Measurements from ENCODE around the gene MARK3.

The MARK3 gene

DNA sequence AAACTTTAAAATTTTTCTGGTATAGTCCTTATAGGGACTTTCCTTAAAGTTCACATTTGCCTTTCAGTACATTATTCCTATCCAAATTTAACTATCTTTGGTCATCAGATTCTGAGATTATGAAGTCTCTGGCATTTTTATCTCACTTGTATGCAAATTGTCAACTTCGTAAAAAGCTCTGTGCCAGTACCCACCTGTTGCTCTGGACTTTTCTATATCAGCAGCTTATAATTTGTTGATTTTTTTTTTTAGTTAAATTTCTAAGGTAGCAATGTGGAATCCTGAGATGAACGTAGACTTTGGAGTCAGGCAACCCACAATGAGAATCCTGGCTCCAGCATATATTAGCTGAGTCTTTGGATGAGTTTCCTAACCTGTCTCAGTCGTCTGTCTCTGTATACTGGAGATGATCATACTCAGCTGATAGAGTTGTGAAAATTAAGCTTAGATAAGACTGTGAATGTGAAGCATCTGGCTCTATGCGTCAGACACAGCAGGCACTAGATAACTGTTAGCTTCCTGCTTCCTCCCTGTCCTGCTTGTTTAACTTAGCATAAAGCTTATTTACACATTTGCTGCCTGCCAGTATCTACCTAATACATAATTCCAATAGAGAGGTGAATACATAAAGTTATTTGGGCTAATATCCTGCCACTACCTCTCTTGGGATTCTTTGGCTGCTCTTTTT, 59.8 kb downstream of the MARK3 start:
- DNase-seq: no peak

DNA sequence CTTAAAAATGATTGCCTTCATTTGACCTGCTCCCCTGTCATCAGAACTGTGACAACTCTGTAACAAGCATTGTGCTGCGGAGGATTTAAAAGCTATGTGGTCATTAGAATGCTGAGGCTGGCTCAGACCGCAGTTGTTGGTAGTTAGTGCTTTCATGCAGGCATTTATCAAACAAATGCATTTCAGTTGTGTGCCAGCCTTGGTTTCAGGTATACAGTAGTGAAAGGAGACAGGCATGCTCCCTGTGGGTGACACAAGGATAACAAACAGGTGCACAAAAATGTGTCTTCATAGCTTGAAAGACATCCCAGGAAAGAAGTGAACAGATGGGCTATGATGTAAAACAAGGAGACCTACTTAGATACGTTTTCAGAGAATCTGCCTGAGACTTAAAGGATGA, 60.6 kb downstream of the MARK3 start:
- DNase-seq: no peak

DNA sequence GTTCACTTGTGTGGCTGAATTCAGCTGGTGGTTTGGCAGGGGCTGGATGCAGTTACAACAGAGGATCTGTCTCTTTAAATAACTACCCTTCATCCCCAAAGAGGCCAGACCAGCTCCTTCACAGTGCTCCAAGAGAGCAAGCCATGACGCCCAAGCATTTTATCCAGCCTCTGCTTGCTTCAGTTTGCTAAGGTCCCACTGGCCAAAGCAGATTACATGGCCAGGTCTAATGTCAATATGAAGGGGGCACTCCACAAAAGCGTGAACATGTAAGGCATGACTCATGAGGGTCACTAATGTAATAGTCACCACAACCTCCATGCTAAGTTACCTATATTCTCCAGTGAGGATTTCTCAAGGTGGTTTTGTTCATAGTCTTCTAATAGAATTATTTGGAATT, 62.9 kb downstream of the MARK3 start:
- DNase-seq: no peak

DNA sequence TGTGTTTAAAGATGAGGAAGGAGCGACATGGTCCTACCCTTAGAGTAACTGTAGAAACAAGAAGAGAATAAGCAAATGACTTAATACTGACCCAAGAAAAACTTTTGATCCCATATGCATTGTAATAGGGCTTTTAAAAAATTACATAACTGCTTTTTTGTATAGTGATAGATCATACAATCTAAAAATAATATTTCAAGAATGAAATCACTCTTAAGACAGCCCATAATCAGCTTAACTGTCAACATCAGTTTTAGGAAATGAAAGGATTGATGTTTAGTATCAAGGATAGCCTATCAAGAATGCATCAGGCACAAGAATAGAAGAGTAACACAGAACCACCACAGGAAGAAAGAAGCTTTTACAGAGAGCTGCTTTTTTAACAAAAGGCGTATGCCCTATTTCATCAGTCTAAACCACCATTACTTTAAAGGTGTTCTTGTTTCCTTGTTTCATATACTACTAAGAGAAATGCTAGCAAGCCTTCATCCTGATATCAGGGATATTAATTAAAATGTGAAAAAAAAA, 64.5 kb downstream of the MARK3 start:
- DNase-seq: no peak

DNA sequence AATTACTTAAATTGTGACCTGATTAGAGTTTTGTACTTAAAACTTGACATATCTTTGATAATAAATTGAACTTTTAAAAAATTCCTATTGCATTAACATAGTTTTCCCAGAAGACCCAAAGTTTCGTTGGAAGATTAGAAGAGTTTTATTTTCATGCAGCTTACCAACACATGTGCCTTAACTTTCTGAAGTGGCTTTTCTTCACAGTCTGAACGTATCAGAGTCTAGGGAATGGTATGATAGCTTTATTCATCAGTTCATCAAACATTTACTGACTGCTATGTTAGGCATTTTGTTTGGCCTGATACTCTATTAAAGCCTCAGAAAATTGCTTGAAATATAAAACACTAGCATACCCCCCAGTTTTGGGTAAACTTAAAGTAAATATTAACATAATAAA, 65.2 kb downstream of the MARK3 start:
- DNase-seq: no peak

DNA sequence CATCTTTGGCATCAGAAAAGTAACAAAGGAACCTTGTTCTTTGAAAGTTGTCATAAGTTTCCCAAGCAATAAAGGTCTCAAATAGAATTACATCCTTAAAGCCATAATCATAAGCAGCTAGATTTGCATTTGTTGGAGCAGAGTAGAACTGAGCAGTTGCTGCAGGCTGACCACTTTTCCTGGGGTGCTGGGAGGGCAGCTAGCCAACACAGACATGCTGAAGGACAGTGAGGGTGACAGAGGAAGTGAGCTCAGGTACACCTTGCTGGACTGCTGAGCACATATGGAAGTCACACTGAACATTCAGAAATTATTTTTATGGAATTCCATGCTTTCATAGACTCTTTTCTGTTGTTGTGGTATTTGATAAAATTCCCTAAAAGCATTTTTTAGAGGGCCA, 66.2 kb downstream of the MARK3 start:
- no peak for DNase-seq

DNA sequence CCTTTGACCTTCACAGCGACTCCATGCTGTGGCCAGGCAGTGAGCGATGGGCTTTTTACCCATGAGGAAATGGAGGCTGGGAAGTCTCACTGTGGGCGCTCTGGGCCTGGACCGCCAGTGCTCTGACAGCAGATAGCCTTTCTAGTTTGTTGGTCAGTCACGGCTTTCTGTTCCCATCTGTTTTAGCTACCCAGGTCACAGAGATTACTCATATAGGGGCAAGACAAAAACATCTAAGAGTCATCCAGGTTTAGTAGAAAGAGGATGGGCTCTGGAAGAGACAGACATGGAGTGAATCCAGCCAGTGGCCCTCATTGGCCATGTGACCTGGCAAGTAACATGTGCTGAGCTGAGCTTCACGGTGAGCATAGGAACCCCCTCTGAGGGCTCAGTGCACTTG, 68.6 kb downstream of the MARK3 start:
- no peak for DNase-seq

DNA sequence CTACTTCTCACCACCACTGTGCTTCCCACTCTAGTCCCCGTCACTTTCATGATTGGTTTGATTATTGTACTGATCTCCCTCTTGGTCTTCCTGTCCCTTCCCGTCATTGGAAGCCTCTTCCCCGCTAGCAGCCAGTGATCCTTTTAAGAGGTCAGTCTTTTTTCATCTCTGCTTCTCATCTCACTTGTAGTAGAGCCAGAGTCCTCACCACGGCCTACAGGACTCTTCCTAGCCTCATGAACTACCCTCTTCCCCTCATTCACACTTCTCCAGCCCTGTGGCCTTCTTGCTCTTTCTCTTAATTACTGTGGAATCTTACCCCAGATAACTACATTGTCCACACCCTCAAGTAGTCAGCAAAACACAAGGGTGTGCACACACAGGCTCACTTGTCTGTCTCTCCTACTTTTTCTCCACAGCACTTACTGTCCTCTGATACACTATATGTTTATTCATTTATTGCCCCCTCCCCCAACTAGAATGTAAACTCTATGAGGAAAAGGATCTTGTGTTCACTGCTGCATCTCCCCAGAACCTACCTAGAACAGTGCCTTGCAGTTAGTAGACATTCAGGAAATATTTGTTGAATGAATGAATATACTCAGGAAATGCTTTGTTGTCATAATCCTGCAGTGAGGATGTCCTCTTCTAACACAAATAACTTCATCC, 71.1 kb downstream of the MARK3 start:
- DNase-seq: no peak

DNA sequence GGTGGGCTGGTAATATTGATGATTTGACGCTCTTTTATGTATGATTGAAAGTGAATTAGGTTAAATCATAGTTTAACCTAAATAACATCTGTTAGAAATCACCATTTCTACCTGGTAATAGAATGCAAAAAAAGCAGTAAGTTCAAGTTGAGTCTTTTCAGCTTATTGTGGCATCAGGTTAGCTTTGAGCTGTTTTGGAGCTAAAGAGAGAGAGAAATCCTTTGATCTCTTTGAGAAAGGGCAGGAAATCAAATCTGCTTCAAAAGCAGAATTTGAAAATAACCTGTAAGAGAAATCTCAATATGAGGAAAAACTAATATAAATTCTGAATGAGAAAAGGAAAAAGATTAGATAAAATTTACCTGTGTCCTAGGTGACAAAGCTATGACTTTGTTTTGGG, 75.2 kb downstream of the MARK3 start:
- DNase-seq: no peak

DNA sequence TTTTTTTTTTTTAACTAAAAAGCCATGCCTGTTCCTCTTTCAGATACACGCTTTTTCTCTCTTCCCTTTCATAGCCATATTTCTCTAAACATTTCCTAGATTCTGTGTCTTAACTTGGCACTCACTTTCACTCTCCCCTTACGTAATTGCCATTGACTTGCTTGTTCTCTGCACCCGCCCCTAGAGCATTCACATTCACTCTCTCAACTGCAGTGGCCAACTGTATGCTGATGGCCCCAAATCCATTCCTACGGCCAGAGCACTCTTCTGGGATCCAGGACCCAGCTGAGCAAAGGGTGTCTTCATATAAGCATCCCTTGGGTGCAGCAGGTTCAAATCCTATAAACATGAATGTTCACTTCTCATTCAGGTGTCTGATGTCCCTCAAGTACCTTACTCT, 77.9 kb downstream of the MARK3 start:
- DNase-seq: no peak

DNA sequence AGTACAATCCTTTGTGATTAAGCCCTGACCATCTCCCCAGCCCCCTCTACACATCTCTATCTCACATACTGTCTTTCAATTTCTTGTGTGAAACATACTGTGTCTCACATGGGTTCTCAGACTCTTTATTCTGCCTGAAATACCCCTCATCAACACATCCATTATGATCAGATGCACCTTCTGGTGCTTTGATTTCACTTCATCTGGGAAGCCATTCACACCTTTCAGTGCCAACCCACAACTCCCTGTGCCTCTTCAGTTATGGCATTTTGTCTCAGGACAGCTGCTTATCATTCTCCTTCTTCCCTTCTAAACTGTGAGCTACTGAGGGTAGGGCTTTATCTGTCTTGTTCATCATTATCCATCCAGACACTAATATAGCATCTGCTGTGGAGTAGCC, 78.6 kb downstream of the MARK3 start:
- no peak for DNase-seq

DNA sequence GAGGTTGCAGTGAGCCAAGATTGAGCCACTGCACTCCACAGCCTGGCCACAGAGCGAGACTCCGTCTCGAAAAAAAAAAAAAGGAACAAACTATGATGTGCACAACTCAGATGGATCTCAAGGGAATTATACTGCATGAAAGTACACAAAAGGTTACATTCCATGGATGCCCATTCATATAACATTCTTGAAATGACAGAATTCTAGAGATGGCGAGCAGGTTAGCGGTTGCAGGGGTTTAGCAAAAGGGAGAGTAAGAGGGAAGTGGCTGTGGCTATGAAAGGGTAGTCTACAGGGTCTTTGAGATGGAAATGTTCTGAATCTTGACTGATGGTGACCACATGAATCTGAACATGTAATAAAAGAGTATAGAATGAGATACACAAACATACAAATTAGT, 87.7 kb downstream of the MARK3 start:
- no peak for DNase-seq

DNA sequence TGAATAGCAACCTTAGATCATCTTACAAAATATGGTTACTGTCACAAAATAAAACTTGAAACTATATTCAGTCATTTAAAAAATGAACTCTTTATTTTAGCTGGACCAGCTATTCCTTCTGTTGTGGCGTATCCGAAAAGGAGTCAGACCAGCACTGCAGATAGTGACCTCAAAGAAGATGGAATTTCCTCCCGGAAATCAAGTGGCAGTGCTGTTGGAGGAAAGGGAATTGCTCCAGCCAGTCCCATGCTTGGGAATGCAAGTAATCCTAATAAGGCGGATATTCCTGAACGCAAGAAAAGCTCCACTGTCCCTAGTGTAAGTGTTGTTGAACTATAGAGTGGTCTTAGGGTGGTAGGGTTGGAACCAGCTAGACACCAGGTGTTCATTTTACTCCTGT, 89.7 kb downstream of the MARK3 start:
- no peak for DNase-seq

DNA sequence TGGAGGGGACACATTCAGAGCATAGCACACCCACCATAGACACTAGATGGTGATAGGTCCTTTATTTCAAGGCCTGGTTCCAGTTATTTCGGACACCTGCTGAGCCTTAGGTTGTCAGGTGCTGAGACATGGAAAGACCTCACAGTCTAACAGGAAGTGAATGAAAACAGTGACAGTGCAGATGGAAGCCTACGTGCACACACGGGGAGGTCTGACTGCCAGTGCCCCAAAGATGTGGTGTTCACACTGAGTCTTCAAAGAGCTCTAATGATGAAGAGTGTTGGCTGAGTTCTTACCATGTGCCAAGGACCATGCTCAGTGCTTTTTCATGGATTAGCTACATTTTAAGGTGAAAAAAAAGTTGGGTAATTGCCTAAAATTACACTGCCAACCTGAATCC, 90.8 kb downstream of the MARK3 start:
- no peak for DNase-seq

DNA sequence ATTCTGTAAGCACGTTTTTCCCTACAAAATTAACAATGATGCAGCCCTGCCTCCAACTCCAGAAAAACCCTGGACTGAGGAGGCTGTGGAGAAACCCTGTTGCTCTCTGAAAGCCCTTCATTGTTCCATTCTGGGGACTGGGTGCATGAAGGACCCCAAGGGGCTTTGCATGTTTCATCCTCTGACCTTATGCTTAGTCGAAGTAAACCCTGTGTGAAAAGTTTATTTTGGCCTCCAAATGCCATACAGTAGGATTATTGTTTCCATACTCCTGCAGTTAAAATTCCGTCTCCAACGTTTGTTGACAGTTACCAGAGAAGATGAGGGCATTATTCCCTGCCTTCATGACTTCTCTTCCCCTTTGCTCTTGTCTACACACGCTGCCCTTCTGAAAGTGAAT, 91.4 kb downstream of the MARK3 start:
- no peak for DNase-seq

DNA sequence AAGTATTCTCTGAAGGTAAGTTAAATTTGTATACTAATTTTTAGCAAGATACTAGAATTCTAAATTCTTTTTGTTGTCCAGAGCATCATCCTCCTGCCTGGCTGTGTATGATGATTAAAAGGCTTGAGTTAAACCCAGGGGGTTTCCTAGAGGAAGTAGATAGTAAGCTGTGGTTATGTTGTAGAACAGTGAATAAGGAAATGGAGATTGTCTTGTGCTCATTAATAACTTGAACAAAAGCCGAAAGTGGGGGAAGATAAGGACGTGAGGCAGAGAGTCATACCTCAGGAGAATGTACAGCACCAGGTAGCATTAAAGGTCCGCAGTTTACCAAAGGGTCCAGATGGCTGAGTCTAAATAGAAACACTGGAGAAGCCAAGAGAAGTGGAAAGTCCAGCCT, 95.4 kb downstream of the MARK3 start:
- DNase-seq: no peak

DNA sequence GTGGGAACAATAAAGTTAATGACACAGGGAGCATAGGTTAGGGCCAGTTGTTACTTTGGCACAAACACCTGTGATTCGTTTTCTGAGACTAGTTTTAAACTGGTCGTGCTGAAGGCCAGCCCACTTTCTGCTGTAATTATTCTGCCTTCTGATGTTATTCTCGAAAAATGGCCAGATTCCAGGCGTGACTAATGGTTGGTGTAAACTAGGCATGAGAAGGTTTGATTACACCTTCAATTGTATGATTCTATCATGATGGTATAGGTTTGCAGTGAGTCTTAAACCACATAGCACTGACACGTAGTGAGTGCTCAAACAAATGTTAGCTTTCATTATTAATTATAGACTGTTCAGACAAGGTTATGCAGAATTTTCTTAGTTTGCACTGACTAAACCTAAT, 98.4 kb downstream of the MARK3 start:
- DNase-seq: no peak

DNA sequence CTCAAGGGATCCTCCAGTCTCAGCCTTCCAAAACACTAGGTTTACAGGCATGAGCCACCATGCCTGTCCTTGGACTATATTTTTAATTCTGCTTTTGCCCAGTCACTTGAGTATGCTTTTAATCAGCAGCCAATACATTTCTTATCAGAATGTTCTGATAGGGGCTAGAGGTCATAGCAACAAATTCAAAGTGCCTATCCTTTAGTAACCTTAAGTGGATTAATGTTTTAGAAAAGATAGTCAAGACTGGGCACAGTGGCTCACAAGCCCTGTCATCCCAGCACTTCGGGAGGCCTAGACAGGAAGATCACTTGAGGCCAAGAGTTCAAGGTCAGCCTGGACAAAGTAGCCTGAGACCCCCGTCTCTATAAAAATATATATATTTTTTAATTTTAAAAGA, 100.3 kb downstream of the MARK3 start:
- DNase-seq: no peak

DNA sequence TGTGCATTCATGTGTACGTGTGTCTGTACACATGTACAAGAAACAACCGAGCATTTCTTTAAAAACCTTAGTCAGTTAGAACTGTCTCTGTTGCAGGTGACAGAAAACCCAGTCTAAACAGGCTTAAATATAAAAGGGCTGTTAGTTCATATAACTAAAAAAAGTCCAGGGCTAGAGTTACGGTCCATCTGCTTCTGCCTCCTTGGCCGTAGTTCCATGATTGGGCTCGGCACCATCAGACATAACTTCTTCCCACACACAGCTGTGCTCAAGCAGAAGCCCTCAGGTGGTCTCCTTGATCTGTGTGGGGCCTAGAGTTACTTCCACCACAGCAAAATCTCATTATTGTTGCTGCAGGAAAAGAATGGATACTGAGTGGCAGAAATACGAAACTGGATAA, 102.9 kb downstream of the MARK3 start:
- no peak for DNase-seq

DNA sequence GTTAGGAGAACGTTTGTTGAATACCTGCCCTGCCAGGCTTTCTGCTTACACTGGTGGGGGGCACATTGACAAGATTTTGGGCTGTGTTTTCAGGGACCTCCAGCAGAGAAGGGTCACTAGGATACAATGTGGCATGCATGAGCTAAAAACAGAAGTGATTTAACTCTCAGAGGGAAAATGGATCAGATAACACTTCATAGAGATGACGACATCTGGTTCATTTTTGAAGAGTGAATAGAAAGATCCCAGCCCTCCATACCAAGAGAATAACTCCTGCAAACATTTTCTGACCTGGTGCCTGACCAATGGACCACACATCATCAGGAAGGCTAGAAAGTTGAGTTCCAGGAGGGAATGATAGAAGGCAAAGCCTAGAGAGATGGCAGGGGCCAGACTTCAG, 103.7 kb downstream of the MARK3 start:
- no peak for DNase-seq

DNA sequence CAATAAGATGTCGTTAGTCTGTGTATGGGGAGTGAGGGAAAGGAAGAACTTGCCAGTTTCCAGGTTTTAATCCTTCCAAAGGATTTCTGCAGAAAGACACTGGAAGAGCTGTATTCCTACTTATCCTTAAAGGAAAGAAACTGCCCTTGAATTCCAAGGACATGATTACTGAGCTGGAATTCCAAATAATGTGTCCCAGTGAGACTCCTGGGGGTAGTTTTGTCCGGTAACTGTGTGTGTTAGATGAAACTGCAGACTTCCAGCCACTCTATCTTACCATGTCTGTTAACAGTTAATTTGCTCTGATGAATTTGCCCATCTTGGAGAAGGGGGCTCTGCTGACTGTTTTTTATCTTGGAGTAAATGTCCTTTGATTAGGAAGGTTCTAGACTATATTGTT, 104.4 kb downstream of the MARK3 start:
- no peak for DNase-seq

DNA sequence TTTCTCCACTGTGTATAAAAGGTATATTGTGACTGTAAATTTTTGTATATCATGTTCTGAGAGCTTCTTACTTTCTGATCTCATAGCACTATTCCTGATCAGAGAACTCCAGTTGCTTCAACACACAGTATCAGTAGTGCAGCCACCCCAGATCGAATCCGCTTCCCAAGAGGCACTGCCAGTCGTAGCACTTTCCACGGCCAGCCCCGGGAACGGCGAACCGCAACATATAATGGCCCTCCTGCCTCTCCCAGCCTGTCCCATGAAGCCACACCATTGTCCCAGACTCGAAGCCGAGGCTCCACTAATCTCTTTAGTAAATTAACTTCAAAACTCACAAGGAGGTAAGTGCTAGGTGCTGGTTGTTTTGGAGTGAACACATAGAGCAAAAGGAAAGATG, 106.5 kb downstream of the MARK3 start:
- no peak for DNase-seq

DNA sequence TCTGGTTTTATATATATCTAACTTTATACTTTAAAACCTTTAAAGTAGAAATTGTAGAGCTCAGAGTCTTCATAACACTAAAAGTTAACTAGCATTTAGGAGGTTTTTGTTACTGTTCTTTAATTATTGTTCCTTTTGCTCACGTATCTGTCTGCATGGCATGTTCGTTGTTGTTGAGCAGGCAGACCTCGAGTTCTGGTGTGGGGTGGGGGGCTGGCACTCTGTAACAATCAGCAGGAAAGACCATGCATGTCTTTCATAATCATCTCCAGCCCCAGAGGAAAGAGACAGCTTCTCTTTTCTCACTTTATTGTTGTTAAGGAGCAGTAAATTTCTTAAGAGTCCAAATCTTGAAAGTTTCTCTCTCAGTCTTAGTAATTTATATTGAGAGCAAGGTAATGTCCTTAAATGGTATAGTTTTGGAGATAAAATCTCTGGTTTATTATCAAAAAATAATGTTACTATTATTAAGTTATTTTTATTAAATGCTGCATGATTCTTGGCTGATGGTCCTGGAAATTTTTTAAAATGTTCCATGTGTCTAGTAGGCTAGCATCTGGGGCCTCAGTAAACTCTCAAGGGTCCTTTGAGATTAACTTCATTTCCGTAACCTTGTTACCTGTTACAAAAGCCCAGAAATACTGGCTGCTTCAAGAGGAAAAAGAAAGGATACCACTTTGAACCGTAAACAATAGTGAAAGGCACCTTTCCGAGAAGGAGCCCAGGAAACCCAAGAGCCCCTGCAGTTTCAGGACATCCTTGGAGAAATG, 107.1 kb downstream of the MARK3 start:
- DNase-seq: no peak

DNA sequence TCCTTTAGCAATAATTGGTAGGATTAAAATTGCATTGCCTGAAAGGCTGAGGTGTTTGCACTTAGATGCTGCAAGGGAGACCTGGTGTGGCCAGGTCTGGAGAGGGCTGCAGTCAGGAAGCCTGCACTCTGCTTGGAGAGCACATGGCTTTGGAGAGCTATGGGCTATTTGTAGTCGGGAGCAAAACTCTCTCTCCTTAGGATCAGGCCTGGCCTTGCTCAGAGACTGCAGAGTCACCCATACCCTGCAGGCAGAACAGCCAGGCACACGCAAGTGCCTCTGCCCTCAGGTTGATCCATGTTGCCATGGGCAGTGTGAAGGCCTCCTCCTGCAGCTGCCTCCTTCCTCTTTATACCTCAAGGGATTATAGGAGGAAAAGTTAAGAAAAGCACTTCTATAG, 110.6 kb downstream of the MARK3 start:
- no peak for DNase-seq

Data from 8988T (cell line).